GM19395 (cell line): ENCODE measurements around the gene BCL2L12.
A peak's percentile ranks its signal among the peaks of the same experiment; 100 is the strongest.
"Not testable (repeated sequence)": the region's sequence is repeated elsewhere in the genome, so short reads cannot be mapped to it uniquely, and the experiment has no call there.

Source experiments
- ATAC-seq: cut with Tn5 transposase; IDR thresholded peaks from one replicate; pipeline ENCODE4 v1.9.1; 2021; ENCODE audit warnings: mild to moderate bottlenecking, moderate library complexity; ENCODE audit not compliant: unreplicated experiment

The BCL2L12 gene, protein sequence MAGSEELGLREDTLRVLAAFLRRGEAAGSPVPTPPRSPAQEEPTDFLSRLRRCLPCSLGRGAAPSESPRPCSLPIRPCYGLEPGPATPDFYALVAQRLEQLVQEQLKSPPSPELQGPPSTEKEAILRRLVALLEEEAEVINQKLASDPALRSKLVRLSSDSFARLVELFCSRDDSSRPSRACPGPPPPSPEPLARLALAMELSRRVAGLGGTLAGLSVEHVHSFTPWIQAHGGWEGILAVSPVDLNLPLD

DNA sequence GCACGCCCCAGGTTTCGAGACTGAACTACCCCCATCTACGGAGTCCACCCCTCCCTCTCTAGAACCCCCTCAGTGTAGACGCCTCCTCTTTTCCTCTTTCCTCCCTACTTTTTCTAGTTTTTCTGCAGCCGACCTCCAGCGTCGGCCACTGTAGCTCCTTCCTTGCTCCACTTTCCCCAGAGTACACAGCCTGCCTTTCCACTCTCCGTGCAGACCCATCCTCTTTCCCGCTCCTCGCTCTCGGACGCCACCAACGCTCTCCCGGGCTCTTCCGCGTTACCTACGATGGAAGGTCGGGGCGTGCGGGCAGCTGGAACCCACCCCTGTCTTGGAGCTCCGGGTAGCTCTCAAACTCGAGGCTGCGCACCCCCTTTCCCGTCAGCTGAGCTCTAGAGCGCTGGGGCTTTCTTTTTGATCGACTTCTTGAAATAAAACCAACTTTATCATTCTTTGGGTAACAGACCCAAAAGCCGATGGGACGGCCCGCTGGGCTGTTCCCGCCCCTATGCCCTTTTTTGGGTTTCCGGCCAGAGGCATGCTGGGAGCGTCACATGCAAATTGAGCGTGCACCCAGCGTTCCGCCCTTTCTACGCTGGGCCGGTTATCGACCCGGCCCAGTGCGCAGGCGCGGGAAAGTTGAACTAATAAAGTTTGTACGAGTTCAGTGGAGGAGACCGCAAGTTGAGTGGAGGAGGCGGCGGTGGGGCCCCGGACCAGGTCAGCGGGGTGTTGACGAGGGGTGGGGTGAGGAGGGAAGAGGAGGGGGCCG, at the start of gene BCL2L12, which contains the start of gene IRF3:
Gene BCL2L12 (plus strand): TSS at position 583 of the 769 bp plus-strand sequence. CDS start 760 bp downstream, outside the sequence.
Gene IRF3 (minus strand): TSS at position 507 of the 769 bp plus-strand sequence. CDS start 1,019 bp downstream, outside the sequence.
- ATAC-seq, result peak; percentile 77

DNA sequence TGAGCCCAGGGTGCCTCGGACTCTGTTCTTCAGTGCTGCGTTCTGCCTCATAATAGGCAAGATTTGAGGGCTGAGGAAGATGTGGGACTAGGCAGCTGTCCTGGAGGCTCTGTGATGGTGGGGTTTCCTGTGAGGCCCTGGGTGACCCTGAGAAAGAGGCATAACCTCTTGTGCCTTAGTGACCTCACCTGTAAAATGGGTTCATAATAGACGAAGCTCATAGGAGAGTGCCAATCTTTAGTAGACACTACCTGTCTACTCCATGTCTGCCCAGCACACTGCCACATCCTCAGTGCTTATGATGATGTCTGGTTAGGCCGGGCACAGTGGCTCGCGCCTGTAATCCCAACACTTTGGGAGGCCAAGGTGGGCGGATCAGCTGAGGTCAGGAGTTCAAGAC, 49.2 kb upstream of the BCL2L12 start:
- no peak for ATAC-seq

DNA sequence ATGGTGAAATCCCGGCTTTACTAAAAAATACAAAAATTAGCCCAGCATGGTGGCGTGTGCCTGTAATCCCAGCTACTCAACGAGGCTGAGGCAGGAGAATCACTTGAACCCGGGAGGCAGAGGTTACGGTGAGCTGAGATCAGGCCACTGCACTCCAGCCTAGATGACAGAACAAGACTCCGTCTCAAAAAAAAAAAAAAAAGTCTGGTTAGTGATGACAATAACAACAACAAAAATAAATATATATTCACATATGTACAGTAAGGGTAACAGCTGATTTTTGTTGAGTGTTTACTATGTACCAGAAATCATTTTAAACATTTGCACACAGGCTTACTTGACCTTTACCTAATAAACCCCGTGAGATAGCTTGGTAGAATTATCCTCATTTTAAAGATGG, 48.8 kb upstream of the BCL2L12 start:
- ATAC-seq, result no peak

DNA sequence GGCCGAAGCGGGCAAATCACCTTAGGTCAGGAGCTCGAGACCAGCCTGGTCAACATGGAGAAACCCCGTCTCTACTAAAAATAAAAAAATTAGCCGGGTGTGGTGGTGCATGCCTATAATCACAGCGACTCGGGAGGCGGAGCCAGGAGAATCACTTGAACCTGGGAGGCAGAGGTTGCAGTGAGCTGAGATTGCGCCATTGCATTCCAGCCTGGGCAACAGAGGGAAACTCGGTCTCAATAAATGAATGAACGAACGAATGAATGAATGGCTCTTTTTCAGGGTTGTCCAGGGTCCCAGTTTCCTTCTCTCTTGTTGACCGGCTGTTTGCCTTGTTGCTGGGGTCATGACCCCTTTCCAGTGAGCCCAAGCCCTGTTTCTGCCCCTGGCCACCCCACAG, 47.9 kb upstream of the BCL2L12 start:
- ATAC-seq, result not testable (repeated sequence)

DNA sequence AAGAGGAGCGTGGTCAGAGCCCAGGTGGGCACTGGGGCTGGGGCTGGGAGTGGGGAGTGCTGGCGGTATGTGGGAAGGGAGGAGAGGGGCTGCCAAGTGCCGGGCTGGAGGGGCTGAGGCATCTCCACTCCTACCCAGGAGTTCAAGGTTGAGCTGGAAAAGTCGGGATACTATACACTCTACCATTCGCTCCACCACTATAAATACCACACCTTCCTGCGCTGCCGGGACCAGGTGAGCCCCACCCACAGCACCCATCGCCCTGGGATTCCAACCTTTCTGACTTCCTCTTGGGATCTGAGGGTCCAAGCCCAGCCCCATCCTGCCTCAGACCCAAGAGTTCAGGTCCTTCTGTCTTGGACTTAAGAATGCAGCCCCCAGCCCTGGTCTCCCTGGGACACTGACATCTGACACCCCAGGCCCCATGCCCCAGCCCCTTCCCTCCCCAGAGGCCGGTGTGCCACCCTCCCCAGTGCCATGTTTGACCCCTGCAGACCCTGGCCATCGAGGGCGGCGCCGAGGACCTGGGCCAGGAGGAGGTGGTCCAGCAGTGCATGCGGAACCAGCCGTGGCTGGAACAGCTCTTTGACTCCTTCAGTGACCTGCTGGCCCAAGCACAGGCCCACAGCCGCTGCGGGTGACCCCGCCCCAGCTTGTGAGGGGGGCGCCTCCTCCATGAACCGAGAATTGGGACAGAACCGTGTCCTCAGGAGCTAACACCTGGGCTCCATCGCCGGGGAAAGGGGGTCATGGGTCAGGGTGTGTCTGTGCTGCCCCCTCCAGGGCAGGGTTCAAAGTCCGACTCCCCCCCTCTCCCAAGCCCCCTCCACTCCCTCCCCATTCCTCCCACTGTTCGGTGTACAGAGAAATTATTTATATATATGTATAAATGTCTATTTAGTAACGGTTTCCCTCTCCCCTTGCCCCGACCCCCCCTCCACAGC, 40.5 kb upstream of the BCL2L12 start:
- no peak for ATAC-seq

DNA sequence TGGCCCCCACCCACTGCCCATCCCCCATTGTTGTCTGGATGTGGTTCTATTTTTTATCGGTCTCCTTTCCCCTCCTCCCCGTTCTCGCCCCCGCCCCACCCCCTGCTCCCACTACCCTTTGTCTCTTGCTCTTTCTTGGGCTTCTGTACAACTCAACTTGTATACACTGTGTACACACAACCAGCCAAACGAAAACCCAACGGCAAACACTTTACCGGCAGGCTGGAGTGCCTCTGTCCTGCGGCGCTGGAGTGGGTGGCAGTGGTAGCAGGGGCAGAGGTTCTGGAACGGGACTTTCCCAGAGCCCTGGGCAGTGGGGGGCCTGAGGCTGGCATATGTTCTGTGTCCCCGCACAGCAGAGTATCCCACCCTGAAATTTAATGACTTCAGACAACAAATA, 39.5 kb upstream of the BCL2L12 start:
- ATAC-seq, result no peak

DNA sequence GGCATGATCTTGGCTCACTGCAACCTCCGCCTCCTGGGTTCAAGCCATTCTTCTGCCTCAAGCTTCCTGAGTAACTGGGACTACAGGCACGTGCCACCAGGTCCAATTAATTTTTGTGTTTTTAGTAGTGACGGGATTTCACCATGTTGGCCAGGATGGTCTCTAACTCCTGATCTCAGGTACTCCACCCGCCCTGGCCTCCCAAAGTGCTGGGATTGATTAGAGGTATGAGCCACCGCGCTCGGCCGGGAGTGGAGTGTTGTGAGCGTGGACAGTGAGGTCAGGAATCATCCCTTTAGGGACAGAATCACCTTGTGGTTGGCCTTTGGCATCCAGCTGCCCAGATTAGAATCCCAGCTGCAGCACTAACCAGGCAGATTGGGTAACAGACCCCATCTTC, 36.1 kb upstream of the BCL2L12 start:
- ATAC-seq, result no peak

DNA sequence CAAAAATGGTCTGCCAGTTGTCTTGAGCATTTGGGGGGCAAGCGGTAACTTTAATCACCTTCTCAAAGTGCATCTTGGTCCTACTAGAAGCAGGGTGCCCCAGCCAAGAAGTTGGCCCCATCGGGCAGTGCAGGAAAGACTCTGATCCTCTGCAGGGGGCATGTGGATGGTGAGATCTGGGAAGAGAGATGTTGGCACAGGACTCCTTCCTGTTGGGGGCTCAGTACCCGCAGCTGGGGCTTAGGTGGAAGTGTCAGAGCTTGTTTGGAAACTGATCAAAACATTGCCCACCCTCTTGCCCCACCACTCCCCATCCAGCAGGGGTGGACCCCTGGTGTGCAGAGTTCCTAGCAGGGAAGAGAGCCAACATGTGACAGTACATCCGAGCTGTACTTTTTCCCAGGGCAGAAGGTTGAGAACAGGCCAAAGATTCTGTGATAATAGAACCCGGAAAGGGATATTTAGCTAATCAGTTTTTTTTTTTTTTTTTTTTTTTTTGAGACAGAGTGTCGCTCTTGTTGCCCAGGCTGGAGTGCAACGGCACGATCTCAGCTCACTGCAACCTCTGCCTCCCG, 34.6 kb upstream of the BCL2L12 start:
- no peak for ATAC-seq

DNA sequence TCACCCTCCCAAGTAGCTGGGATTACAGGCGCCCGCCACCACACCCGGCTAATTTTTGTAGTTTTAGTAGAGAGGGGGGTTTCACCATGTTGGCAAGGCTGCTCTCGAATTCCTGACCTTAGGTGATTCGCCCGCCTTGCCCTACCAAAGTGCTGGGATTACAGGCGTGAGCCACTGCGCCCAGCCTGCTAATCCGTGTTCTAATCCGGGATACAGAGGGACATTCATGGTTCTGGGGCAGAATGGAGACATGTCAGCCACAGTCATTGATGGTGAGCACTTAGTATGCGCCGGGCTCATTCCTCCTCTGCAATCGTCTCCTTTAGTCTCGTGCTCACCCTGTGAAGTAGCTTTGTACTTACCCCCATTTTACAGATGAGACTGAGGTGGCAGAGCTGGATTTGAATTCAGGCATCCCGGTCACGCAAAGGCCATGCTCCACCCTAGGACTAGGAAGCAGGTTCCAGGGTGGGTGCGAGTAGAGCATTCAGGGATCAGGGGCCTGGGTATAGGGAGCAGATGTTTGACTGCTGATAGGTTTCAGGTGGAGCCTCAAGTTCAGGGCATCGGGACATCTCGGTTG, 34.0 kb upstream of the BCL2L12 start:
- ATAC-seq, result no peak

DNA sequence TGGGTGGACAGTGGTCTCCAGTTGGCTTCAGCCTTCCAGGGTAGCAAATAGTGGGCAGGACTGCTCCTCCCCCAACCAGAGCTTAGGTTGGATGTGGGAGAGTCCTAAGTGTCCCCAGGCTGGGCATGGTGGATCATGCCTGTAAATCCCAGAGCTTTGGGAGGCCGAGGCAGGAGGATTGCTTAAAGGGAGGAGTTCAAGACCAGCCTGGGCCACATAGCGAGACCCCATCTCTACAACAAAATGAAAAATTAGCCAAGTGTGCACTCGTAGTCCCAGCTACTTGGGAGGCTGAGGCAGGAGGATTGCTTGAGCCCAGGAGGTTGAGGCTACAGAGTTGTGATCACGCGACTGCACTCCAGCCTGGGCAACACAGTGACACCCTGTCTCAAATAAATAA, 33.2 kb upstream of the BCL2L12 start:
- ATAC-seq, result no peak

DNA sequence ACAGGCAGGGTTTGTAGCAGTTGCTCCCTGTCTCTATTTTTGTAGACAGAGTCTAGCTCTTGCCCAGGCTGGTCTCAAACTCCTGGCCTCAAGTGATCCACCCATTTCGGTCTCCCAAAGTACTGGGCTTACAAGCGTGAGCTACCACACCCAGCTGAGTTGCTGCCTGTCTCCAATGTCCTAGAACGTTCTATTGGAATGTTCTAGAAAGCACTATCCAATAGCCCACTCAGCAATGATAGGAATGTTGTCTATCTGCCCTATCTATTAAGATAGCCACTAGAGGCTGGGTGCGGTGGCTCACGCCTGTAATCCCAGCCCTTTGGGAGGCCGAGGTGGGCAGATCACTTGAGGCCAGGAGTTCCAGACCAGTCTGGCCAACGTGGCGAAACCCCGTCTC, 32.5 kb upstream of the BCL2L12 start:
- ATAC-seq, result not testable (repeated sequence)

DNA sequence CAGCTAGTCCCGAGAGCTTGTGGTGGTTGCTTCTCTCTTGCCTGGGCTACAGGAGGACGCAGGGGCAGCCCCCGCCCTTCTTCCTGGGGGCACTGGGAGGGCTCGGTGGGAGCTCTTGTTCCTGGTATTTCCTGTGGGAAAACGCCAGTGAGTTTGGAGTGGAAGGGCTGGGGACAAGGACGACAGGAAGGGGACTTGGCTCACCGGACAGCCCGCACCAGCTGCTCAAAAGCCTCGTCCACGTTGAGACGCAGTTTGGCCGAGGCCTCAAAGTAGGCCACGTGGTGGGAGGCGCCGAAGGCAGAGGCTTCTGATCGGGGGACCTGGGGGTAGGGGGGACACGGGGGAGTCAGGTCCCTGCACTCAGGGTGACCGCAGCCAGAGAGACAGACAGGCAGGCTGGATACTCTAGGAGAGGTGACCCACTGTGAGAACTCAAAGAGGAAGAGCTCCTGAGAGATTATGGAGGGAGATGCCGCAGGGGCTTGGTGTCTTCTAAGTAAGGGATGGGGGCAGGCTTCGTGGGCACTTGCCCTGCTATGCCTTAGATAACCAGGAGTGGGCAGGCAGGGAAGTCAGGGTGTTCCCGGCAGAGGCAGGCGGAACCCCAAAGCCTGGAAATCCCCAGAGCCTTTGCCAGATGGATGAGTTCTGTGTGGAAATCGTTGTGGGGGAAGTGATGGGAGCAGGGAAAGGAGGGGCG, 30.1 kb upstream of the BCL2L12 start:
- ATAC-seq, result no peak

DNA sequence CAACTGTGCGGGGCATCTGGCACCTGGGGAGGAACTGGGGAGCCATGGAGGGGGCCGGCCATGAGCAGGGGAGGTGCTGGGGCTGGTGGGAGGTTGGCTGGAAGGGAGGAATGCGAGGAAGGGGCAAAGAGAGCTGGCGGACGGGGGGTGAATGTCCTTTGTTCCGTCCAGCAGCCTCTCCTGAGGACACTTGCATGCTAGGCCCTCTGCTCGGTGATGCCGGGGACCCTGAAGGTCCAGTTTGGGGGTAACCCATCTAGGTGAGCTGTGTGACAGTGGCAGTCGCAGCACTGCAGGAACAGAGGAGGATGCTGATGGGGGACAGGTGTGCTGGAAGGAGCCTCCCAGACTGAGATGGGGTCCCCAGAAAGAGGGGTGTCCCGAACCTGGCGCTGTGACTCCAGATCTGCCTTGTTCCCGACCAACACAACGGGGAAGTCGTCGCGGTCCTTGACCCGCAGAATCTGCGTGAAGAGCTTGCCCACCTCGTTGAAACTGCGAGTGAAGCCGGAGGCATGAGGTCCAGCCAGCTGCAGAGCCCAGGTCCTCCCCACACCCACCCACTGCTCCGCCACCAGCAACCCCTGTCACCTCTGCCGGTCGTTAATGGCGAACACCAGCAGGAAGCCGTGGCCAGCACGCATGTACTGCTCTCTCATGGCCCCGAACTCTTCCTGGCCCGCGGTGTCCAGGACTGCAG, 29.4 kb upstream of the BCL2L12 start:
- no peak for ATAC-seq

DNA sequence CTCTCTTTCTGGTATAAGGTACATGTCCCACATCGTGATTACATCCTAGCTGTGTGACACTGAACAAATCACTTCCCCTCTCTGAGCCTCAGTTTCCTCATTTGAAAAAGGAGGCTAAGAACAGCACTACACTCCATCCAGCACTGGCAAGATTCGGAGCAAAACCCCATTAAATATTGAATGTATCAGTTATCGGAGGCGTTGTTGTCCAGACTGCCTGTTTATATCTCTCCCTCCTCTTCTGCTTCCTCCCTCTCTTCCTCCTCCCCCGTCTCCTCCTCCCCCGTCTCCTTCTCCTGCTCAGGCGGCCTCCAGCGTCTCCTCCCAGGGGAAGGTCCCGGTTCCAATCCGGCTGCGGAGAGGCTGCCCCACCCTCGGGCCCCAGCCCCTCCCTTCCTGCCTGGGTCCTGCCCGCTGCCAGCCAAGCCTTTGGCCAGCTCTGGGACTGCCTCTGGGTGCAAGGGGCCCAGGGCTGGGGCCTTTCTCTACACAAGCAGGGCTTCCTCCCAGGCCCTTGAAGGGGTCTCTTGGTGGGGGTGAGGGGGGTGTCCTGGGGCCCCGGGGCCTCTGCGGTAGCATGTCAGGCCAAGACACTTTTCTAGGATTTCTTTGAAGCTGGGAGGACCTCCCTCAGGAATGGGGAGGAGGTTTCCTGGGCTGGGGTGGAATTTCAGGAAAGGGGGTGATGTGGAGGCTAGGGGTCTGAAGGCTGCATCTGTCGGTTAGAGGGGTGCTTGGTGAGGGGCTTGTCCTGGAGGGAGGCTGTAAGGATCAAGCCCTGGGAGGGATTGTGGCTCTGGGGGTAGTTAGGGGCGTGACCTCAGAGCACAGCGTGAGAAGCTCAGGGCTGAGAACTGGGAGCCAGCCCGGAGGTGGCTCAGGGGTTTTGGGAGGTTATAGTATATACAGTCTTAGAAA, 27.7 kb upstream of the BCL2L12 start:
- no peak for ATAC-seq

DNA sequence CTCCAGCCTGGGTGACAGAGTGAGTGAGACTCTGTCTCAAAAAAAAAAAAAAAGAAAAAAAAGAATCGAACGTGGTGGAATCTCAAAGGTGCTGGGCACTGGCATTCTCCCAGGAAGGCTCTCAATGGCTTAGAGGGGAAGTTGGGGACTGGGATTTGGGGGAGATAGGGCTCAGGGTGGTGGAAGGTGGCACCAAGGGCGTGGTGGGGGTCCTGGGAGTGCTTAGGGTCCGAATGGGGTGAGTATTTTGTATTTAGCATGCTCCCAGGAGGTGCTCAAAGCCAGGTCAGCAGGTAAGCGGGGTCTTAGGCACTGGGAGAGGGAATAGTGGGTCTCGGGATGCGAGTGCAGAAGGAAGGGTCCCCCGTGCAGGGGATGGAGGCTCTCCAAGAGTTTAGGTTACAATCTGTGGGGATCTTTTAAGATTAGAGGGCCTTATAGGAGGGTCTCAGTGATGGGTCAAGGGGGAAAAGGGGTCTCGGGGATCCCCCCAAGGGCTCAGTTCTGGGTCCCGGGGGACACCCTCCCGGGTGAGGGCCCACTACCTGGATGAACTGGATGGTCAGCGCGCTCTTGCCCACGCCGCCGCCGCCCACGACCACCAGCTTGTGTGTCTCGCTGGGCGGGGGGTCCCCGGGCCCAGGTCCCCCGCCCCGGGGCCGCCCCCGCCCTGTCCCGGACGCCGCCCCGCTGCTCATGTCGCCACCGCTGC, 26.2 kb upstream of the BCL2L12 start:
- no peak for ATAC-seq

DNA sequence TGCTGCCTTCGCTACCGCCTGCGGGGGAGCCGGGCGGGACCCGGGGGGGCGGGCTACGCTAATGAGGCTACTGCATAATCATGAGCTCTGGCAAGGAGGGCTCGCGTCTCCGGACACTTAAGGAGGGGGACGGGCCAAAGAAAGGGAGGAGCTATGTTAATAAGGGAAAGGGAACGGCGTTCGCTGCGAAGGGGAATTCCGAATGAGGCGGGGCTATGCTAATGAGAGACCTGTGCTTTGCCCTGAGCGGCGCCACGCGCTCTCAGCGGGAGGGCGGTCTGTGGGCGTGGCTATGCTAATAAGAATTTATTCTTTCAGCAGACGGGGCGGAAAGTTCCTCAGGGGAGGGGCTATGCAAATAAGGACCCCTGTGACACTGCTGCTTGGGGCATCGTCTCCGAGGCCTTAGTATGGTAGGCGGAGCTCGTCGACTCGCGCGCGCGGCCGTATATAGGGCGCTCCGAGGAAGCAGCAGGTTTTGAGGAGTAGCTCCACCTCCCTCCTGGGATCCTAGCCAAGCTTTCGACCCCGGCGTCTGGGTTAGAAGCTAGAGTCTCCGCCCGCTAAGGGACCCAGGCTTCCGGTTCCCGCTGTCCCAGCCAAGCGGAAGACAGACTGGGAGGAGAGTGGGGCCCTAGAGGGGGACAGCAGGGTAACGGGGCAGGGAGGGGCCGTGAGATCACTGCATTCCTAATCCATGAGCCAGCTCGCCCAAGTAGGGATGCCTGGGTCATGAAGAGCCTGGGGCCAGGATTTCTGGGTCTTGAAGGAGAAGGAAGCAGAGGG, 25.4 kb upstream of the BCL2L12 start, which contains the start of gene RRAS:
Gene RRAS (minus strand): TSS at position 31 of the 786 bp plus-strand sequence. CDS start 45 bp downstream, outside the sequence.
- peak; percentile 59 for ATAC-seq
